Left ventricle myocardium inferior (tissue), 1 donor: ENCODE results near the gene VWC2L. TPM values are rescaled to one million over a fixed set of nuclear protein-coding genes. Genes with fewer than 3 reads are reported as not detected.

ENCODE experiments used
- DNase-seq: peaks from one replicate; pipeline ENCODE4 v3.0.0-alpha.2; 2020
- H3K27ac ChIP-seq: fragments of 200-600 bp; replicated peaks from 2 replicates; pipeline ENCODE4 v1.8.0; 2021
- H3K27me3 ChIP-seq: fragments of 200-600 bp; 2 replicates; pipeline ENCODE4 v1.8.0; 2021; ENCODE audit warnings: low read depth
- H3K36me3 ChIP-seq: fragments of 200-600 bp; 2 replicates; pipeline ENCODE4 v1.8.0; 2021
- H3K4me1 ChIP-seq: fragments of 200-600 bp; 2 replicates; pipeline ENCODE4 v1.8.0; 2021
- H3K4me3 ChIP-seq: fragments of 200-600 bp; 2 replicates; pipeline ENCODE4 v1.8.0; 2021; ENCODE audit warnings: mild to moderate bottlenecking, moderate library complexity
- H3K9me3 ChIP-seq: fragments of 200-600 bp; replicated peaks from 2 replicates; pipeline ENCODE4 v1.8.0; 2021
- intact Hi-C: fragments of 100-400 bp; cut with micrococcal nuclease; formaldehyde crosslinking; loops from one replicate; pipeline ENCODE4 v1.11.0; 2022
- total RNA-seq: library from RNA; stranded (reverse); fragmentation: NEBNext Ultra II Directional; extraction: Animal tissue kit (Norgen Biotek cat#: 25700); gene quantifications from one replicate; pipeline ENCODE4 v1.2.1, GENCODE V29; 2021
- TF ChIP-seq, protein P1 (sequence below): fragments of 200-600 bp; IDR thresholded peaks from 2 replicates; pipeline ENCODE4 v1.8.0; 2021; ENCODE audit warnings: antibody characterized with exemption, mild to moderate bottlenecking, borderline replicate concordance
- donor health status: DM: no; HTN: yes; CAD: no; lungs with severe emphysema.

The VWC2L gene
- total RNA-seq, 1 donor from 2014 or later: not detected

DNA sequence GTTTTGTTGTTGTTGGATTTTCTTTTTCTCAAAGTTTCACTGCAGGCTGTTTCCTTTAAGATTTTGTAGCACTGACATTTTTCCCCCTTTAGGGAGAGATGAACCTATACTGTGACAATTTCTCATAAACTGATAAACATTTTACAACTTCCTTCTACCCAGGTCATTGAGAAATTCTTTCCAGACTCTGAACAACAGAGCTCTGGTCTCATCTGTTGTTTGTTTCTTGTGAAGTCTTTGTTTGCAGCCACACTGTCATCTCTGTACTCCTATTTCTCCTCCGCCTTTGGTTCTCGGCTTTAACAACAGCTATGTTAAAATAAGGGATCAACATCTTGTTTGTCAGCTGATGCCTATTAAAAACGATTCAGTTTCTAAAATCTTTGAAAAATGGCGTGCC lies 167.6 kb downstream of the VWC2L start:
- intact Hi-C loops: no loop called here
- no peak overlapping the region for H3K27ac ChIP-seq
- no peaks in the 10 kb centered on the region for H3K36me3 ChIP-seq
- TF ChIP-seq, protein P1, sequence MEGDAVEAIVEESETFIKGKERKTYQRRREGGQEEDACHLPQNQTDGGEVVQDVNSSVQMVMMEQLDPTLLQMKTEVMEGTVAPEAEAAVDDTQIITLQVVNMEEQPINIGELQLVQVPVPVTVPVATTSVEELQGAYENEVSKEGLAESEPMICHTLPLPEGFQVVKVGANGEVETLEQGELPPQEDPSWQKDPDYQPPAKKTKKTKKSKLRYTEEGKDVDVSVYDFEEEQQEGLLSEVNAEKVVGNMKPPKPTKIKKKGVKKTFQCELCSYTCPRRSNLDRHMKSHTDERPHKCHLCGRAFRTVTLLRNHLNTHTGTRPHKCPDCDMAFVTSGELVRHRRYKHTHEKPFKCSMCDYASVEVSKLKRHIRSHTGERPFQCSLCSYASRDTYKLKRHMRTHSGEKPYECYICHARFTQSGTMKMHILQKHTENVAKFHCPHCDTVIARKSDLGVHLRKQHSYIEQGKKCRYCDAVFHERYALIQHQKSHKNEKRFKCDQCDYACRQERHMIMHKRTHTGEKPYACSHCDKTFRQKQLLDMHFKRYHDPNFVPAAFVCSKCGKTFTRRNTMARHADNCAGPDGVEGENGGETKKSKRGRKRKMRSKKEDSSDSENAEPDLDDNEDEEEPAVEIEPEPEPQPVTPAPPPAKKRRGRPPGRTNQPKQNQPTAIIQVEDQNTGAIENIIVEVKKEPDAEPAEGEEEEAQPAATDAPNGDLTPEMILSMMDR: no peak
- H3K4me1 ChIP-seq: no peaks in the 10 kb centered on the region
- no peaks in the 10 kb centered on the region for H3K9me3 ChIP-seq
- no peak overlapping the region for H3K4me3 ChIP-seq
- DNase-seq: no peak
- no peaks in the 10 kb centered on the region for H3K27me3 ChIP-seq

DNA sequence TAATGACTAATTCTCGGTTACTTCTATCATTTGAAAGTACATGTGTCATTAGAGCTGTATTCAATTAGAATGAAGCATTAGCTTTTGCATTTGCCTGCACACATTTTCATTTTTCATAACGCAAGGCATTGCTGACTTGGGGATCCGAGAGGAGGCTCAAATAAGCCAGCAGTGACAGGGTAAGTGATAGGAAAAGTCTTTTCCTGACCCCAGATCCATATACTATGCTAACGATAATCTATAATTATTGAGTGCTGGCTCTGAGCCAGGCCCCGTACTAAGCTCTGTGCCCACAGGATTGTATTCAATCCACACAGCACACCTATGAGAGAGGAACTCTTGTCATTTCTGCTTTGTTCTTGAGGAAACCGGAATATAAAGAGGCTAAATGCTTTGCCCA lies 168.2 kb downstream of the VWC2L start:
- intact Hi-C loops: no loop called here
- Histone ChIP-seq H3K36me3 (no peaks in the 10 kb centered on the region), H3K4me3 (no peak overlapping the region), H3K27ac (no peak overlapping the region), H3K4me1 (no peaks in the 10 kb centered on the region), H3K9me3 (no peaks in the 10 kb centered on the region), H3K27me3 (no peaks in the 10 kb centered on the region)
- TF ChIP-seq, protein P1: no peak
- no peak for DNase-seq

DNA sequence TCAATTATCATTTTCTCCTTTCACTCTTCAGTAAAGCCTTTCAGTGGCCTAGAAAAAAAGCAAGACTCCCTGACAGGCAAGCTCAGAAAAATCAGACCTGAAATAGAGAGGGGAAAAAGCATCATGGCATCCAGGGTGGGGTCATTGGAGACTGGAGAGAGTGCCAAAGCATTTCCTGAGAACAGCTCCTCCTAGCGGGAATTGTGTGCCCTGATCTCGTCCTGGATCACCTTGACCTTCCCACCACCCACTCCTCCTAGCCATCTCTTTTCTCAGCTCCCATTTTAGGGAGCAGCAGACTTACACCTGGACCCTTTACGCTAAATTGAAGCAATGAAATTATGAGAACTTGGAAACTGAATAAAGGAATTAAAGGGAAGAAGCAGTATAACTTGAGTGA lies 176.6 kb downstream of the VWC2L start:
- H3K4me3 ChIP-seq: no peak overlapping the region
- intact Hi-C loops: no loop called here
- no peaks in the 10 kb centered on the region for H3K36me3 ChIP-seq
- no peaks in the 10 kb centered on the region for H3K4me1 ChIP-seq
- no peaks in the 10 kb centered on the region for H3K27me3 ChIP-seq
- no peak for DNase-seq
- H3K9me3 ChIP-seq: no peaks in the 10 kb centered on the region
- TF ChIP-seq, protein P1: no peak
- no peak overlapping the region for H3K27ac ChIP-seq

DNA sequence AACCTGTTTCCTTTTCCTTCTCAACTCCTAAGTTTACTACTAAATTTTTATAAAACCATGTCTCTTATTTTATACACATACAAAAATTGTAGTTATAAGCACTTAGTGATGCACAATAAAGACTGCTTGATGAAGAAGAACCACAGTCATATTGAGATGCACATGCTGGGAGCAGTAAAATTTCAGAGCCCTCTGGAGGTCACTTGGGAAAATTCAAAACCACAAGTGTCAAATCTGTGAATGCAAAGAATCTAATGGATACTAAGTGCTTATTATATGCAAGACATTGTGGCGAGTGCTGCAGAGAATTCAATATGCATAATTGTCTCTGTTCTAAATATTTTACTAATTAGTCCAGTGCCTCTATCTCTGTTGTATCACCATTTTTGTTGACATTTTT lies 180.5 kb downstream of the VWC2L start:
- TF ChIP-seq, protein P1: peak; percentile 28
- H3K36me3 ChIP-seq: no peaks in the 10 kb centered on the region
- intact Hi-C loops: no loop called here
- no peak overlapping the region for H3K4me3 ChIP-seq
- H3K4me1 ChIP-seq: no peaks in the 10 kb centered on the region
- no peaks in the 10 kb centered on the region for H3K9me3 ChIP-seq
- H3K27me3 ChIP-seq: no peaks in the 10 kb centered on the region
- no peak for DNase-seq
- H3K27ac ChIP-seq: no peak overlapping the region

DNA sequence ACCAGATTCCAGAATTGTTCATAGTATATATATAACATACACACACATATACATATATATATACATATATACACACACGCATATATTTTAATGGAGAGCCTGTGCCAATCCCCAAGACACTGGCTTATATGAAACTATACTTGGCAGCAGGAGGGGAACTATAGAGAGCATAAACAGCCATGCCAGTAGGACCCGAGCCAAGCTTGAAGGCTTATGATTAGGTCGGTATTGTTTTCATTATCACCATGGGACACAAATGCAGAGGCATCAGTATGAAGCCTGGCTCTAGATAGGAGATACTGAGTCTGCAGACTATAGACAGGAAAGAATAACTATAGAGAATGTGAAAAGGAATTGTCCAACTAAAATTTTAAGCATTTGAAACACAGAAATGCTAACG lies 181.2 kb downstream of the VWC2L start:
- Histone ChIP-seq H3K4me1 (no peaks in the 10 kb centered on the region), H3K9me3 (no peaks in the 10 kb centered on the region), H3K27me3 (no peaks in the 10 kb centered on the region), H3K27ac (no peak overlapping the region), H3K4me3 (no peak overlapping the region), H3K36me3 (no peaks in the 10 kb centered on the region)
- intact Hi-C loops: no loop called here
- DNase-seq: peak; percentile 18
- TF ChIP-seq, protein P1: no peak

DNA sequence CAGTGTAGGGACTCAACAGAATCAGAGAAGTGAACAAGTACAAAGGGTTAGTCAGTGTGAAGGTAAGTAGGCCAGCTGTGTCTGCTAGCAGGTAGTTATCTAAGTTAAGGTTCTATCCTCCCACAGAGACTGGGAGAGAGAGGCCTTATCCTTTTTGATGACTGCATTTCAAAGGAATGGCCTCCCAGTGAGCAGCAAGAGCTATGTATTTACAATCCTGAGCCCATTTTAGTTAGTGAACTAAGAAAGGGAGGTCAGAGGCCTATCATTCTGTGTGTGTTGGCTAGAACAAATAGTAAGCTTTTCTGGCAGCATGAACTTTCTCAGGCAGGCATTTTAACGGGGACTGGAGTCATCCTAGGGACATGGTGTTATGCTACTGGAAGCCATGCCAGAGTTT lies 182.9 kb downstream of the VWC2L start:
- Histone ChIP-seq H3K4me3 (no peak overlapping the region), H3K9me3 (no peaks in the 10 kb centered on the region), H3K4me1 (no peaks in the 10 kb centered on the region), H3K27ac (peak overlapping the region; percentile 11), H3K36me3 (no peaks in the 10 kb centered on the region), H3K27me3 (no peaks in the 10 kb centered on the region)
- intact Hi-C loops: no loop called here
- DNase-seq: no peak
- TF ChIP-seq, protein P1: no peak
